Subcutaneous adipose tissue (tissue), 4 donors: ENCODE measurements around the gene AMZ1. TPM values are rescaled to one million over a fixed set of nuclear protein-coding genes. Genes with fewer than 3 reads are reported as not detected.

Experiments
- CTCF ChIP-seq: fragments of 450-650 bp; IDR thresholded peaks from one replicate; pipeline ENCODE4 v1.5.1; 2016; ENCODE audit warnings: low read depth, mild to moderate bottlenecking, control low read depth, antibody characterized with exemption, moderate library complexity
- total RNA-seq, 4 donors: library from RNA; depleted of rRNA; stranded (reverse); fragments of >200 nt; gene quantifications; one replicate each; pipeline ENCODE4 v1.1.0, GENCODE V29; 2016

Gene AMZ1
- total RNA-seq, 4 donors from 2014 or later: 0.19 to 0.68 (median 0.22) TPM; not detected in 1

DNA sequence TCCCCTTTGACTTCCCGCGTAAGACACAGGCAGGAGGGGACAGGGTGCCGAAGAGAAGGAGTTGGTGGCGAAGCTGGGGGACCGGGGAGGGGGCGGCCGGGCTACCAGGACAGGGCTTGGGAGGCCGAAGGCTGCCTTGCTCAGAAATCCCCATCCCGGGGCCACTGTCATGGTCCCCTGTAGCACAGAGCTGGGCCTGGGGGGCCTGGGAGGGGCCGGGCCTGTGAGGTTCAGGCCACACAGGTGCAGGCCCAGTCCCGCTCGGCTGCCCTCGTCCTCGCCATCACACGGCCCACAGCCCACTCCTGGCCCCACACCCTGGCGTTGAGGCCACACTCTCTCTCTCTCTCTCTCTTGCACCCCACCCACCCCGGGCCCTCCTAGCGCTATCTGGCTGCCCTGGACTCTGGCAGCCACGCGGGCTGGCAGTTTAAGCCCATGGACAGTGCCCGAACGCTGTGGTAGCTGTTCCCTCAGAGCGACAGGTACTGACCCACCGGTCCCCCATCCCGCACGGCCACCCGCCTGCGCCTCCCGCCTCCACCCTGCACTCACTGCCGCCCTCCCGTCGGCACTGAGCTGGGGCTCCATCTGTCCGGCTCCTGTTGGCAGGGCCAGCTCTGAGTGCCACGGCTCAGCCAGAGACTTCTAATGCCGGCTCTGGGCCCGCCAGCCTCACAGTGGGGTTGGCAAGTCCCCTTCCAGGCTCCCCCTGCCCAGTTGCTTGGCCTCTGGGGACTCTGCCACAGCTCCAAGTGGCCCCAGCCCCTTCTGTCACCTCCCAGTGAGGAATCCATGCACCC, 28.2 kb upstream of the AMZ1 start:
- no peak for TF ChIP-seq CTCF

DNA sequence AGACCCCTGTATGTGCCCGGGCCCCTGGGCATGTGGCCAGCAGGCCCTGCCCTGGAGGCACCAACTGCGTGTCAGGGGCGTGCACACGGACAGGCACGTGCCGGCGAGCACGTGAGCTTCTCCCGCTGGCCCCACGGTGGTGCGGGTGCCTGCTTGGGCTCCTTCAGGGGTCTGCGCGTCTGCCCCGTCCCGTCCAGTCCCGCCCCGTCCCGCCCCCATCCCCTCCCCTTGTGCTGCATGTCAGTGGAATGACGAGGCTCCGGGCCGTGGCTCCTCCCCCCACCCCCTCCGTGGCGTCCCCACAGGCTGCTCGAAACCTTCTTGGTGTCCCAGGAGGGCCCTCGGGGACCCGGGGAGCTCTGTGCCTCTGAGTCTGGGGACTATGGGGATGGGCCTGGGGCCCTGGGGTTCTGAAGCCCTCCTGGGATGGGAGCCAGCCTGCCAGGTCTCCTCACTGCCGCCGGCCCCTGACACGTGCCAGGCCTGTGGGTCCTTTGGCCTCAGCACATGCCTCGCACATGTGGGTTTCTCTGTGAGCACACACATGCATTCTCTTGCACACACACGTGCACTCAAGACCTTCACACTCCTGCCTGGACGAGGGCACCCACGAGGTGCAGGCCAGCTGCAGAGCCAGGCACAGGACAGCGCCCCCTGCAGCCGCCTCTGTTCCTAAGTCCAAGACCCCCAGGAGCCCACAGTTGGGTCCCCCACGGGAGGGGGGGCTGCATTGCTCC, 27.5 kb upstream of the AMZ1 start:
- TF ChIP-seq CTCF: no peak

DNA sequence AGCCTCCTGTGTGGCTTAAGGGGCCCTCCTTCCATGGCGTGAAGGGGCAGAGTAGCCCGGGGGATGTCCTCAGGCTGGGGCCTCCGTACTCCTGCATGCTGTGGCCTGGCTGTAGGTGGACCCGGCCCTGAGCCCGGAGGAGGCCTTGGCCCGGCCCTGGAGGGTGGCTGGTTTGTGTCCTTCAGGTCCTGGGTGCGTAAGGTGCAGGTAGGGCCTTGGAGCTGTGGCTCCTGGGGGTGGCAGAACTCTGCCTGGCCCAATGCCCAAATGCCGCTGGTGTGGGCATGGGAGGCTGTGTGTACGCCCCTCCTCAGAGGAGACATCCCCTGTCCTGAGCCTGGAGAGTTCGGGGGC, 26.9 kb upstream of the AMZ1 start:
- TF ChIP-seq CTCF: no peak

GRCh38 chr7:2661602-2662272, 26.3 kb upstream of the AMZ1 start:
- TF ChIP-seq CTCF: no peak

DNA sequence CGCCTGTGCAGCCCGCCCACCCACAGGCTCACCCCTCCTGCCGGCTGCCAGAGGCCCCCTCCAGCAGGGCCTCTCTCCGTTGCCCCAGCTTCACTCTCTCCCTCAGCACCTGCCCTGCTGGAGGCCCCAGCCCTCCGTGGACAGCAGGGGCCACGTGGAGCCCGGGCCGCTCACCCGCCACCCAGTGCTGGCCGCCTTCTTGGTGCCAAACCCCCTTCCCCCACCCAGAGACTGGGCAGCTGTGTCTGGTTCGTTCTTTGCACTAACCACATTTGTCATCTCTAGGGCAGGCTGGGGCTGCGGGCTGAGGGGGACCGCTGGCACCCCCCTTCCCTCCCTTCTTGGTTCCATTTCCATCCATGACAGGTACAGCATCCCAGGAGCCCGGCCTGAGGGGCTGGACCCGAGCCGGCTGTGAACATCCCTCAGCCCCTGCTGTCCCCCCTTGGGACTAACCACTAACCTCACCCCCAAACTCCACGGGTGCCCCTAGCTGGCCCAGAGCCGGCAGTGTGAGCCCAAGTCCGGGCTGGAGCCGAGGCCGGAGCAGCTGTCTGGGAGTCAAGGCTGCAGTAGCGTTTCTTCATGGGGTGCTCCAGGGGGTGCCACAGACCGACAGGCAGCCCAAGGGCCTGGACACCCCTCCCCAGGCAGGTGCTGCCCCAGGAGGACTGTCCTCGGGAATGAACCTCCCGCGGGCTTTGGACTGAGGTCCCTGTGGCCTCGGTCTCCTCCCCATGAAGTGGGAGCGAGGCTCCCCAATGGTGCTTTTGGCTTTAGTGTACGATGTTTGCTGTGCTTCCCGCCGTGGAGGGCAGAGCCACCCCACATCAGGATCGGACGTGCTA, 25.5 kb upstream of the AMZ1 start:
- TF ChIP-seq CTCF: no peak

- no peak for TF ChIP-seq CTCF
Measured at GRCh38 chr7:2663121-2663886, 24.7 kb upstream of the AMZ1 start.
